Activated naive CD8-positive, alpha-beta T cell treated with anti-CD3 and anti-CD28 coated beads, Interleukin-2, amount 10 ng/mL, durations not matched to agents 7 days and 5 days (primary cell): ENCODE measurements around the gene KCND2. TPM values are rescaled to one million over a fixed set of nuclear protein-coding genes. Genes with fewer than 3 reads are reported as not detected.

Source experiments
- ATAC-seq: fragments of 150-1000 bp; cut with Tn5 transposase; one replicate; pipeline ENCODE4 v1.10.0; 2021; ENCODE audit warnings: low read depth, moderate library complexity
- POLR2A ChIA-PET: fragments of 350-600 bp; sonication (Branson Sonifier 250); formaldehyde crosslinking; loops from one replicate; lab custom pipeline; 2021; ENCODE audit warnings: antibody characterized with exemption; lab: Charles Lee
- DNase-seq: peaks from one replicate; pipeline ENCODE4 v3.0.0; 2021
- H3K27ac Mint-ChIP-seq: one replicate; pipeline ENCODE4 v1.8.0; 2022; ENCODE audit warnings: mild to moderate bottlenecking, mixed read lengths
- H3K27me3 Mint-ChIP-seq: one replicate; pipeline ENCODE4 v1.8.0; 2022; ENCODE audit warnings: mild to moderate bottlenecking, moderate library complexity, mixed read lengths
- H3K36me3 Mint-ChIP-seq: one replicate; pipeline ENCODE4 v1.8.0; 2021; ENCODE audit warnings: mild to moderate bottlenecking, mixed read lengths
- H3K4me1 Mint-ChIP-seq: one replicate; pipeline ENCODE4 v1.8.0; 2021; ENCODE audit warnings: mixed read lengths
- H3K4me3 Mint-ChIP-seq: one replicate; pipeline ENCODE4 v1.8.0; 2022; ENCODE audit warnings: mild to moderate bottlenecking, moderate library complexity, mixed read lengths
- H3K9me3 Mint-ChIP-seq: one replicate; pipeline ENCODE4 v1.8.0; 2021; ENCODE audit warnings: mixed read lengths
- total RNA-seq, 2 experiments: library from RNA; stranded (reverse); gene quantifications; one replicate each; pipeline ENCODE4 v1.2.3, GENCODE V29; 2021

KCND2 gene
- total RNA-seq, 2 experiments from 2014 or later: not detected

DNA sequence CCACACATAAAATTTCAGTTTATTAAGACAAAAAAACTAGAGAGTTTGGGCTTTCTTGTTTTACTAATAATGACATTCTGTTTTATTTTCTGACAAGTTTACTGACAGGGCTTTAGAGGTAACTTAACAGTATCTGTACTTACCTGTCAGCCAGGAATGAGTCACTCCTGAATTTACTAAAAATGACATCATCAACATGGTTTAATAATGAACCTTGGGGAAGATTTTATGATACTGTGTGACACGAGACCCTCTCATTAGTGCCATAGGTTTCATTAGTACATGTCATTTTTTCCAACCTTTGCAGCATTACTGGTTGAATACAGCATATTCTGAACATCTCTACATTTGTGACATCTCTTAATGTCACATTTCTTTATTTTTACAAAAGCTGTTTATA, 131.1 kb downstream of the KCND2 start:
- POLR2A ChIA-PET: no interaction called here
- no peak for DNase-seq

DNA sequence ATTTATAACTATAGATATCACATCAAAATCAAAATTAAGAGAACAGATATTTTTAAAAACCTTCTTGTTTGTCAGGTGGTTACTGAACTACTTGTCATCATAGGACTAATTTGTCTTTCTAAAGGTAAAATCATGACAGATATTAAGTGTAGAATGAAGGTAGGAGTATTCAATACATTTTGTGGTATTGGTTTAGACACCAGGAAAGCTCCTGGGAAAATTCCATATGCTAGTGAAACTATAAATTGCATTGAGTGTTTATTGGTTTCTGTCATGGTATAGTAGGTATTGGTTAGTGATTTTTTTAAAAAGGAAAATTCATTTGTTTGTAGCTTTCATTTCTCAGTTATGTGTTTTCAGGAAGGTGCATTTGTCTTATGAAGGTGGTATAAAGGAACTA, 132.7 kb downstream of the KCND2 start:
- DNase-seq (no peak), ATAC-seq (no peak)
- H3K36me3 Mint-ChIP-seq: no peaks in the 10 kb centered on the region
- no peaks in the 10 kb centered on the region for H3K9me3 Mint-ChIP-seq
- H3K27ac Mint-ChIP-seq: no peak overlapping the region
- POLR2A ChIA-PET: no interaction called here
- H3K27me3 Mint-ChIP-seq: no peaks in the 10 kb centered on the region
- no peak overlapping the region for H3K4me3 Mint-ChIP-seq
- H3K4me1 Mint-ChIP-seq: no peaks in the 10 kb centered on the region

More for the DNA sequence above, 131.1 kb downstream of the KCND2 start:
- Mint-ChIP-seq H3K36me3 (no peaks in the 10 kb centered on the region), H3K4me3 (no peak overlapping the region), H3K4me1 (no peaks in the 10 kb centered on the region), H3K9me3 (no peaks in the 10 kb centered on the region), H3K27ac (no peak overlapping the region), H3K27me3 (no peaks in the 10 kb centered on the region)
- ATAC-seq: no peak

DNA sequence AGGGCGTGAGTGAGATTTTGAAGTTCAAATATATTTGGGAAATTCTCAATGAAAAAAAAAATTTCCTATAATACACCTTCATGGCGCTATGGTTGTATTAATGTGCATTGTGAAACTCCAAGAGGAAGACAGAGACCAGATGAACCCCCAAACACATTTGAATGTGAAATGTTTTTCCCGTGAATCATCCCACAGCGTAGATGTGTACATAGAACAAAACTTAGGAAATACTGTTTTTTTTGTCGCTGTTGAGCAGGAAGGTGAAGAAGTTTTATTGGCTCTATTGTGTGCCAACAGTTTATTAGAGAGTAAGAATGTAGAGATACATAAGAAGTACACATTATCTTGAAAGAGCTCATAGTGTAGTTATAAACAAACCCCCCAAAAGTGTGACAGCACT, 134.0 kb downstream of the KCND2 start:
- H3K9me3 Mint-ChIP-seq: no peaks in the 10 kb centered on the region
- POLR2A ChIA-PET: no interaction called here

DNA sequence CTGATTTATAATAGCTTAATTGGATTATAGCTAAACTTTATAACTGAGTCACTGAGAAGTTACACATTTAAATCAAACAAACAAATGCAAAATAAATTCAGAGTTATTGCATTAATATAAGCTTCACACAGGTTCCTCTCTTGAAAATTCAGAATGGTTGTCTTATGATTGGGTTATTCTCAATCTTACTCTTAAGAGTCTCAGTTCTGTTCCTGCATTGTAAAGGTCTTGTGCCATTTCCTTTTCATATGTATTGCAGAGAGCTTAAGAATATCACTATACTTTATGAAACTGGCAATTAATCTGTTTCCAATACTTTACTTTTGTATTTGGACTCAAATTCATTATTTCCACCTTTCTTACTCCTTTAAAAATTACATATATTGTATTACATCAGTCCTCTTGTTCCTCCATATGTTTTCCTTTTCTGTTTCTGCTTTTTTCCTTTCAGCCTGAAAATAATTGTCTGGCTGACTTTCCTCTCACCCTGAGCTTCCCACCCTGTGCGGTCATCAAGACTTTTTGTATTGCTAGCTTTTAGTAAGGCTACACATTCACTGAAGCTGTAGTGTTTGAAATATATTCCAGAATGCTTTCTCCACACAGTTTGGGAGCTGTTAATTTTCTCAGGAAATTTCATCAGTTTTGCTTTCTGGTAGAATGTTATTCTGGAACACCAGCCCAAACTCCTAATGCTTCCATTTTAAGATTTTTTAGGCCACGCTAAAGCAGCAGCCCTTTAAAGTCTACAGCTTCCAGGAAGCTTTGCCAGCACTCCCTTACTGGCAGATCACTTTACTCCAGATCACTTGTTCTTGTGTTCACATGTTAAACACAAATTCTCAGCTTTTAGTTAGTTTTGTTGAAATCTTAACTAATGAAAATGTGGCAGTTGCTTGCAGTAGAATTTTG, 139.4 kb downstream of the KCND2 start:
- no peaks in the 10 kb centered on the region for H3K27me3 Mint-ChIP-seq
- ATAC-seq: no peak
- DNase-seq: no peak
- no peaks in the 10 kb centered on the region for H3K9me3 Mint-ChIP-seq
- no peak overlapping the region for H3K27ac Mint-ChIP-seq
- H3K4me1 Mint-ChIP-seq: no peaks in the 10 kb centered on the region
- no peaks in the 10 kb centered on the region for H3K36me3 Mint-ChIP-seq
- H3K4me3 Mint-ChIP-seq: no peak overlapping the region
- POLR2A ChIA-PET: no interaction called here

More for the DNA sequence above, 134.0 kb downstream of the KCND2 start:
- no peaks in the 10 kb centered on the region for H3K36me3 Mint-ChIP-seq
- H3K27ac Mint-ChIP-seq: no peak overlapping the region
- DNase-seq (no peak), ATAC-seq (no peak)
- no peaks in the 10 kb centered on the region for H3K4me1 Mint-ChIP-seq
- H3K27me3 Mint-ChIP-seq: no peaks in the 10 kb centered on the region
- no peak overlapping the region for H3K4me3 Mint-ChIP-seq

DNA sequence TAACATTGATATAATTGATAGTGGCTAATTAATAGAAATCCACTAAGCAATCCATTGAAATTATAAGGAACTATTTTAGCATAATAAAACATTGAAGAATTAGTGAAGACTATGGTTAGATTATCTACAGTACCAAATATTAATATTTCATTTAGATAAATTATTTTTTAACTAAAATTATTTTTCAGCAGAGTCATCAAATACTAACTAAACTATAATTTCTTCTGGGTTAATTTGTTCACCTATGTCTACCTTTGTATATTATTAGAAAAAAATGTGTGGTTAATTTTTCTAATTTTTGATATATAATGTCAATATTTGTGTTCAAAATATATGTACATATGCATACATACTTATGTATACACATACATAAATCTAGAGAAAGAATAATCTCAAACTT, 140.2 kb downstream of the KCND2 start:
- ATAC-seq (no peak), DNase-seq (no peak)
- Mint-ChIP-seq H3K36me3 (no peaks in the 10 kb centered on the region), H3K4me1 (no peaks in the 10 kb centered on the region), H3K27me3 (no peaks in the 10 kb centered on the region), H3K4me3 (no peak overlapping the region), H3K27ac (no peak overlapping the region), H3K9me3 (no peaks in the 10 kb centered on the region)
- POLR2A ChIA-PET: no interaction called here

DNA sequence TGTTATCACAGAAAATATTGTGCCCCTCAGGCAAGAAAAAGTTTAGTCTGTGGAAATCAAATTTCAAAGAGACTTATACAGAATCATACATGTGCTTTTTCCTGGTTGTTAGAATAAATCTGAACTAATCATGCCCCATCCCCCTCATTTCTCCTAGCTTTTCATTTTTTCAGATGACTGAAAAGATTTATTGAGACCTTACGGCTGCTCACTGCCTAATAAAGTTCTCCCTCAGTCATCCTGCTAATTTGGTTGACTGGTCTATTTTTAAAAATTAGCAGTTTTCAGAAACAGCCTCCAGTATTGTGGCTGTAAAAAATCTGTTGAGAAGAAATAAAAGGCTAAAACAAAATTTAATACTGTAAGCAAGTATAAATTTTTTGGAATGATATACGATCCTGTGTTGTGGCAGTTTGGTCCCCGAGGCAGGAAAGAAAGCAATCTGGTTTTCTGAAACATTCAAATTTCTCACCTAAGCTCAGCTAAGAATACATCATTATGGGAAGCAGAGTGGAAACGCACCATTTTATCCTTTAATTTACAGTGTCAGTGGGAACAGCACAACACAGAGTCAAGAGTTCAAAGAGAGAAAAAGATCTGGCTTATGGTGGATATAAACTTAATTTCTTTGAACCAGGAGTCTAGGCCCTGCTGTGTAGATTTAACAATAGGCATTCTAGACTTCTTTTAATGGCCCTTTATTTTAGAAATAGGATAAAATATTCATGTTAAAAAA, 144.4 kb downstream of the KCND2 start:
- no peaks in the 10 kb centered on the region for H3K4me1 Mint-ChIP-seq
- no peak overlapping the region for H3K27ac Mint-ChIP-seq
- no peaks in the 10 kb centered on the region for H3K27me3 Mint-ChIP-seq
- H3K4me3 Mint-ChIP-seq: no peak overlapping the region
- ATAC-seq (no peak), DNase-seq (no peak)
- POLR2A ChIA-PET: no interaction called here
- H3K9me3 Mint-ChIP-seq: no peaks in the 10 kb centered on the region
- H3K36me3 Mint-ChIP-seq: no peaks in the 10 kb centered on the region

DNA sequence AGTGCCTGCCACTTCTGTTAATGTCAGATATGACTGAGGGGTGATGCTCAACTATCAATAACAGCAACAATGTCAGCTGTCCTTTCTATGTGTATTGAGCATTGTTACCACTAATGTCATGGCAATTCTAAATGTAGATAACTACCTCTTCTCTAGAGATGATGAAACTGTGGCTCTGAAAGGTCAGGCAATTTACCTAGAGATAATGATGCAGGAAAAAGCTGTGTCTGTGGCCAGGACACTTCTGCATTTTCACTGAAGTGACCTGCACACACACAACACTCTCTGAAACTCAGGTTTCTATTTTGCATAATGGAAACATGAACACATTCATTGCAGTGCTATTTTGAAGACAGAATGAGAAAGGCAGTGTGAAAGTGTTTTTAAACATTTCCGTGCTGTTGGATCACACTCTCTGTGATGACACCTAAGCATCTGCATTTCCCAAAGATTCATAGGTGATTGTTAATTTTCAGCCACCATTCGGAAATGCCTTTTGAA, 148.2 kb downstream of the KCND2 start:
- no peaks in the 10 kb centered on the region for H3K4me1 Mint-ChIP-seq
- ATAC-seq (no peak), DNase-seq (no peak)
- no peak overlapping the region for H3K27ac Mint-ChIP-seq
- no peaks in the 10 kb centered on the region for H3K27me3 Mint-ChIP-seq
- no peaks in the 10 kb centered on the region for H3K36me3 Mint-ChIP-seq
- POLR2A ChIA-PET: no interaction called here
- no peaks in the 10 kb centered on the region for H3K9me3 Mint-ChIP-seq
- H3K4me3 Mint-ChIP-seq: no peak overlapping the region

DNA sequence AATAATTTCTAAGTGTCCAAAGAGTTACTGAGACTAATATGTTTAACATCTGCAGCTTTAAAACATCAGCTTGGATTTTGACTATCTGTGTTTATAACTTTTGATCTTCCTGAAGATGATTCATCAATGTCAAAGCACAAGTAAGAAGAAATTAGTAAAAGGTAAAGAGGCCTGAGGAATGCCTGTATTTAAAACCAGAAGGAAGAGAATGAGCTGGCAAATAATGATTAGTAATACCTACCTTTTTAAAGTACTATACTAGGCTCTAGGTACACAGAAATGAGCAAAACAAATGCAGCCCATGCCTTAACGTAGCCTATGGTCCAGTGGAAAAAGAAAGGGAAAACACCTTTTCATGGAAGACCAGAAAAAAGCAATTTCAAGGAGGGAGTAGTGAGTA, 158.0 kb downstream of the KCND2 start:
- H3K27me3 Mint-ChIP-seq: no peaks in the 10 kb centered on the region
- POLR2A ChIA-PET: no interaction called here
- H3K9me3 Mint-ChIP-seq: no peaks in the 10 kb centered on the region
- ATAC-seq (no peak), DNase-seq (no peak)
- H3K36me3 Mint-ChIP-seq: no peaks in the 10 kb centered on the region
- H3K4me1 Mint-ChIP-seq: no peaks in the 10 kb centered on the region
- no peak overlapping the region for H3K4me3 Mint-ChIP-seq
- no peak overlapping the region for H3K27ac Mint-ChIP-seq

DNA sequence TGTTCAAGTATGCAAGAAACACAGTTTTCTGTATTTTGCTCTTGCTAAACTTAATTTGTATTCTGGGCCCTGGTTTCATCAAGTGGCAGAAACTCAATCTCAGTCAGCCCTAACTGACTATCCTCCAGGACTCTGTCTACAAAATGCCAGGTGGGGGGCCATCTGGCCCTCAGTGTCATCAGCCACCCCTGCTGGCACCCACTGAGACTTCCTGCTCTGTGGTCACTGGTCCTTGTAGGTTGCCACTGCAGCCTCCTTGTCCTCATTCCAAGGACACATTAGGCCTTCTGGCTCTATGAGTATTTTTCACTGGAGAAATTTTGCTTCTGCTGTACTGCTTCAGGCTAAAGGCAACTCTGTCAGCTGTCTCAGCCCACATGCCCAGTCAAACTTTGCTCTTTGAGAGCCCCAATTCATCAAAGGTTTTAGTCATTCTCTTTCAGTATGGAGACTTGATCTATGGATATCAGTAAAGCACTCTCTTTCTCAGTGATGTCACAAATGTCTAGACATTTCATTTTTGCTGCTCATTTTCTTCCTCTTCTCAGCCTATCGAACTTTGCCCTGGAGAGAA, 163.6 kb downstream of the KCND2 start:
- Mint-ChIP-seq H3K4me3 (no peak overlapping the region), H3K9me3 (peaks cover 1% of the 10 kb centered on the region), H3K27me3 (no peaks in the 10 kb centered on the region), H3K27ac (no peak overlapping the region), H3K36me3 (no peaks in the 10 kb centered on the region), H3K4me1 (no peaks in the 10 kb centered on the region)
- POLR2A ChIA-PET: no interaction called here
- DNase-seq: no peak
- no peak for ATAC-seq

DNA sequence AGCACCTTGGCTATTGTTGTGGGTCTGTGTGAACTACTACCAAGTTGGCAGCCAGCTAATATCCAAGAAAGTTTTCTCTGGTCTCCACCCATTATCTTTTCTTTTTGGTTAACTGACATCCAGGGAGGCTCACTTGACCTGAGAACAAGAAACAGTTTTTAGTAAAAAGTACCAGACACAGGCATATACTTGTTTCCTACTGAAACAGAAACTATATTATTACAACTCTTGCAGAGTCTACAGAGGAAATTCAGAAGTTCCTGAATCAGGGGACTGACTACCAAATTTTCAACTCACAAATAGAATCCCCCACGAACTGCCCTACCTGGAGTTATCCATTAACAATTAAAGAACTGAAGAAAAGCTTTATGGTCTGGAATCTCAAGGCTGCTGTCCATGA, 168.9 kb downstream of the KCND2 start:
- Mint-ChIP-seq H3K4me3 (no peak overlapping the region), H3K27ac (no peak overlapping the region), H3K36me3 (no peaks in the 10 kb centered on the region), H3K4me1 (no peaks in the 10 kb centered on the region), H3K9me3 (peaks cover 2% of the 10 kb centered on the region), H3K27me3 (no peaks in the 10 kb centered on the region)
- DNase-seq (no peak), ATAC-seq (no peak)
- POLR2A ChIA-PET: no interaction called here

DNA sequence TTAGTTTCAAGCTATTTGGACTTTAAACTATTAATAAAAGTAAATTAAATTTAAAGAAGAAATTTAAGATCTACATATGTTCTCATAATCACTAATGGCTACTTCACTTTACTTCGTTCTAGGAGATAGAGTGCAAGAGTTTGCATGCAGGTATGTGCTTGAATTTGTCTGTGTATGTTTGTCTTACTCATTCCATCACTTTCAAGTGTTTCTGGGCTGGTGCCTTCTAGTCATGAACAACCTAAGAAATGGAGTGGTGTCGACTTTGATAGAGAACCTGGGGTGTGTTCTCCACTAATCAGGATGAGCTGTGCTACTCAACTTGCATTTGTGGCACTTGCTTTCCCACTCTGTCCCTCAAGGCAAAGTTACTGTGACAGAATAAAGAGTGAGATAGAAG, 169.9 kb downstream of the KCND2 start:
- H3K9me3 Mint-ChIP-seq: peaks cover 1% of the 10 kb centered on the region

DNA sequence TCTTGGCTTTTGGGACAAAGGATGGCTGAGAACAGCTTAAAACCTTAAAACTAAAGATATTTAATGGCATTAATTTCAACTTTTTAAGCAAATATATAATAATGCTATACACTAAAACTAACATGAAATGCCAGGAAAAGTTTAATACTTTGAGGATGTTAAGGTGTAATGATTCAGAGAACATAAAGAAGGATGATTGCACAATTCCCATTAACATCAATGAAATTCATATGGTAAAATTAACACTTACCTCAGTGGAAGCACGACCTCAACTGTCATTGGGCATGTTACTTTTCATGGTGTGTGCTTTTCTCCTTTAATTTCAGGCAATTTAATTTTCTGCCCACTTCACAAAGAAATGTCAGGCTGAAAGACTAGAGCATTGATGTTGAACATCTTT, 171.7 kb downstream of the KCND2 start:
- Mint-ChIP-seq H3K9me3 (peaks cover 1% of the 10 kb centered on the region), H3K27ac (no peak overlapping the region), H3K4me1 (no peaks in the 10 kb centered on the region), H3K4me3 (no peak overlapping the region), H3K27me3 (no peaks in the 10 kb centered on the region), H3K36me3 (no peaks in the 10 kb centered on the region)
- POLR2A ChIA-PET: no interaction called here
- ATAC-seq (no peak), DNase-seq (no peak)

More for the DNA sequence above, 169.9 kb downstream of the KCND2 start:
- Mint-ChIP-seq H3K36me3 (no peaks in the 10 kb centered on the region), H3K4me3 (no peak overlapping the region), H3K27me3 (no peaks in the 10 kb centered on the region), H3K27ac (no peak overlapping the region), H3K4me1 (no peaks in the 10 kb centered on the region)
- DNase-seq: no peak
- POLR2A ChIA-PET: no interaction called here
- ATAC-seq: no peak

DNA sequence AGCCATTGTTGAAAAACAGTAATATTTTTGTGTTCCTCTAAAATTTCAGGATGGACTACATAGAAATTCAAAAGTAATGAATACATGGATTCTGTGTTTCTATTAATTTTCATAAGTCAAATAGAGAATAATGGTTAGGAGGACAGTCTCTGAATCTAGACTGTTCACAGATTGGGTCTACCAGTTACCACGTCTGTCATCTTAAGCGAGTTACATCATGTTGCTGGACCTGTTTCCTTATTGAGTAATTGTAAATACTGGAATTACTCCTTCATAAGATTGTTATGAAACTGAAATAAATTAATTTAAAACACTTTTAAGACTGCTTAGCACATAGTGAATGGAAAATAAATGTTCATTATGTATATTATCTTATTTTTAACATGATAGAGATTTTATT, 172.3 kb downstream of the KCND2 start:
- no peaks in the 10 kb centered on the region for H3K4me1 Mint-ChIP-seq
- DNase-seq (no peak), ATAC-seq (no peak)
- no peak overlapping the region for H3K4me3 Mint-ChIP-seq
- peaks cover 1% of the 10 kb centered on the region for H3K9me3 Mint-ChIP-seq
- H3K27ac Mint-ChIP-seq: no peak overlapping the region
- H3K27me3 Mint-ChIP-seq: no peaks in the 10 kb centered on the region
- no peaks in the 10 kb centered on the region for H3K36me3 Mint-ChIP-seq
- POLR2A ChIA-PET: no interaction called here
